Tibial artery (tissue), 4 donors: Measurements from ENCODE around the gene PIP5K1B.

ENCODE experiments used
- DNase-seq, 2 donors: peaks; one replicate each; pipeline ENCODE4 v3.0.0-alpha.2; 2019
- H3K27ac ChIP-seq, 2 donors: fragments of 200-600 bp; sonication (generic) in 1 of 2; 1 replicate in 1 of 2; 2 replicates in 1 of 2; pipeline ENCODE4 v1.5.1; 2018 to 2019; ENCODE audit warnings: mild to moderate bottlenecking in 1 of 2
- H3K27me3 ChIP-seq, 2 donors: fragments of 200-600 bp; sonication (generic) in 1 of 2; one replicate each; pipeline versions ENCODE4 v1.5.1 to v1.6.0; 2016 to 2019
- H3K36me3 ChIP-seq, 3 donors: fragments of 200-600 bp; sonication (generic) in 2 of 3; one replicate each; pipeline ENCODE4 v1.5.1; 2016 to 2019; ENCODE audit warnings: mild to moderate bottlenecking in 2 of 3
- H3K4me1 ChIP-seq, 4 donors: fragments of 200-600 bp; sonication (generic) in 2 of 4; 1 replicate in 3 of 4; 2 replicates in 1 of 4; pipeline ENCODE4 v1.5.1; 2016 to 2019
- H3K4me3 ChIP-seq, 2 donors: fragments of 200-600 bp; sonication (generic) in 1 of 2; 1 replicate in 1 of 2; 2 replicates in 1 of 2; pipeline ENCODE4 v1.5.1; 2018 to 2019; ENCODE audit warnings: mild to moderate bottlenecking in 2 of 2
- H3K9me3 ChIP-seq, 3 donors: fragments of 200-600 bp; sonication (generic) in 1 of 3; one replicate each; pipeline ENCODE4 v1.5.1; 2016 to 2019
- CTCF ChIP-seq, 2 experiments: fragments of 200-600 bp in 1 of 2; fragments of 450-650 bp in 1 of 2; IDR thresholded peaks; one replicate each; pipeline ENCODE4 v1.5.1; 2017 to 2019; ENCODE audit warnings: antibody characterized with exemption in 2 of 2, mild to moderate bottlenecking in 1 of 2, moderate library complexity in 1 of 2
- intact Hi-C: fragments of 100-400 bp; cut with DNase I; formaldehyde crosslinking; loops from one replicate; pipeline ENCODE4 v1.15.0; 2023; ENCODE audit warnings: low total_unique reads

PIP5K1B gene

DNA sequence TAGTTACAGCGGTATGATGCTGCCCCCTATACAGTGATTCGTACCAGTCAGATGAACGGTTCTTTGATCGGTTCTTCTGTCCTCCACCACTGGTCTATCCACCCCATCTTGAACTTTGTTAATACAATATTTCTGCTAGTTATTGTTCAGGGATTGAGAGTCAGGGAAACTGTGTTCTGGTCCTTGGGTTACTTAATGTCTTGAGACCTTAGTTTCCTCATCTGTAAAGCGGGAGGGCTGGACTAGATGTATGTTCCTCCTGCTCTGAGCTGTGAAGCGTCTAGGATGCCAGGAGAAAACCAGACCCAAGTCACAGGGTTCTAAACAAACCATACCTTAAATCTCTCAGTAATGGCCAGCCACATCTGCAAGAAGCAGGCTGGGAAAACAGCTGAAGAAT lies 1.4 kb upstream of the PIP5K1B start:
- Histone ChIP-seq H3K4me1 (peaks cover 0 to 28% (median 18%) of the 10 kb centered on the region in 4 donors), H3K36me3 (no peaks in the 10 kb centered on the region), H3K9me3 (no peaks in the 10 kb centered on the region), H3K4me3 (no peak overlapping the region), H3K27ac (no peak overlapping the region), H3K27me3 (no peaks in the 10 kb centered on the region)
- no peak for TF ChIP-seq CTCF (IDR thresholded peaks at IDR 0.05)
- DNase-seq = no peak
- intact Hi-C loops = loop anchor here (10.0 kb wide), 2 partner anchors 71 to 119 kb away; no protein-coding TSS in a partner anchor

DNA sequence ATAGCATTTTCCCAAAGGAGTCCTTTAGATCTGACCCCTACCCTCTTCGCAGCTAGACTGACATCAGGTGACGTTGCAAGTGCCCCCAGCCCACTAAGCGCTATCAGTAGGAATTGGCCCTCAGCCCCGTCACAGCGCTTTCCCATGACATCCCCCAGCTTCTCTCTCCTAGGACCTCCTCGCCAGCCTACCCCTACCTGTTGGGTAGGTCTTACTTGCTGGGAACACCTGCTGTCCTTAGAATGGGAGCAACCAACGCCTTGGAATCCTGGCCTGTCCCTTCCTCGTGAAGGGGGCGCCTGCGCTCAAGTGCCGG lies 584 bp upstream of the PIP5K1B start:
- no peaks in the 10 kb centered on the region for H3K36me3 ChIP-seq
- peak in 1 of 2 donors; percentile 68 for DNase-seq
- H3K4me3 ChIP-seq = peak overlapping the region; percentile 66 to 71
- H3K27ac ChIP-seq = peak overlapping the region; percentile 75 to 78
- no peaks in the 10 kb centered on the region for H3K27me3 ChIP-seq
- H3K4me1 ChIP-seq = peaks cover 0 to 28% (median 18%) of the 10 kb centered on the region in 4 donors
- intact Hi-C loops = loop anchor here (10.0 kb wide), 2 partner anchors 70 to 120 kb away; no protein-coding TSS in a partner anchor
- H3K9me3 ChIP-seq = no peaks in the 10 kb centered on the region
- TF ChIP-seq CTCF (IDR thresholded peaks at IDR 0.05) = no peak

DNA sequence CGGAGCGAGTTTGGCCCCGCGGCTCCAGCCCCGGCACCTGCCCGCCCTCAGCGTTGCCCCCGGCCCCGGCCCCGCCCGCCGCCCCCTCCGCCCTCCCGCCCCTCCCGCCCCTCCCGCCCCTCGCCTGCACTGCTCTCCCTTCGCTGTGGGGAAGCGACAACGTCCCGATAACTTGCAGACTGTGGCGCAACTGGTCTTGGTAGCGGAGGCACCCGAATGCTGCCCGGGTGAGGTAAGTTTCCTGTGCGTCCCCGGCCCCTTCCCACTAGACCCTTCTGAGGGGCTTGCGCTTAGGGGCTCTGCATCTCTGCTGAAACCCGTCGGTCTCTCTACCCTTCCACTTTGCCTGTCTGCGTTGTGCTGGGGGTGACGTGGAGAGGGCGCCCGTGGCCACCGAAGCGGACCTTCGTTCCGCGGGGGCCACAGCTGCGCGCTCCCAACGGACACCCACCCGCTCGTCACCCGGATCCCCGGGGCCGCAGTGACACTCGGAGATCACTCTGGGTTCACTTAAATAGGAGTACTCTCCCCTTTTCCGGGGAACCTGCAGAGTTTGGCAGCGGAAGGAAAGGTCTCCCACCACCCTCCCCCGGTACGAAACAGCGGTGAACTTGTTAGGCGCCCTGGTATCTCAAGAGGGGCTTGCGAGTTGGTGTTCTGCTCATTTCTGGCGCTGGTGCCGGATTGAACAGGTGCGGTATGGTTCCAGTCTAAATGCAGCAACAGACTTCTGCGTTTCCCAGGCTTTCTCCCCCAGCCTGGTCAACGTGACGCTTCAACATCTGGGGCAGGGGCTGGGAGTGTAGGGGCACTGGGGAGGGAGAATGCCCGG lies 707 bp downstream of the PIP5K1B start:
- no peaks in the 10 kb centered on the region for H3K36me3 ChIP-seq
- no peak for TF ChIP-seq CTCF (IDR thresholded peaks at IDR 0.05)
- no peaks in the 10 kb centered on the region for H3K27me3 ChIP-seq
- intact Hi-C loops = loop anchor here (10.0 kb wide), 2 partner anchors 69 to 121 kb away; no protein-coding TSS in a partner anchor
- H3K9me3 ChIP-seq = no peaks in the 10 kb centered on the region
- H3K4me3 ChIP-seq = peak overlapping the region; percentile 66 to 71
- H3K27ac ChIP-seq = peak overlapping the region; percentile 75 to 78
- peak in 1 of 2 donors; percentile 66 for DNase-seq
- peaks cover 0 to 28% (median 18%) of the 10 kb centered on the region in 4 donors for H3K4me1 ChIP-seq

DNA sequence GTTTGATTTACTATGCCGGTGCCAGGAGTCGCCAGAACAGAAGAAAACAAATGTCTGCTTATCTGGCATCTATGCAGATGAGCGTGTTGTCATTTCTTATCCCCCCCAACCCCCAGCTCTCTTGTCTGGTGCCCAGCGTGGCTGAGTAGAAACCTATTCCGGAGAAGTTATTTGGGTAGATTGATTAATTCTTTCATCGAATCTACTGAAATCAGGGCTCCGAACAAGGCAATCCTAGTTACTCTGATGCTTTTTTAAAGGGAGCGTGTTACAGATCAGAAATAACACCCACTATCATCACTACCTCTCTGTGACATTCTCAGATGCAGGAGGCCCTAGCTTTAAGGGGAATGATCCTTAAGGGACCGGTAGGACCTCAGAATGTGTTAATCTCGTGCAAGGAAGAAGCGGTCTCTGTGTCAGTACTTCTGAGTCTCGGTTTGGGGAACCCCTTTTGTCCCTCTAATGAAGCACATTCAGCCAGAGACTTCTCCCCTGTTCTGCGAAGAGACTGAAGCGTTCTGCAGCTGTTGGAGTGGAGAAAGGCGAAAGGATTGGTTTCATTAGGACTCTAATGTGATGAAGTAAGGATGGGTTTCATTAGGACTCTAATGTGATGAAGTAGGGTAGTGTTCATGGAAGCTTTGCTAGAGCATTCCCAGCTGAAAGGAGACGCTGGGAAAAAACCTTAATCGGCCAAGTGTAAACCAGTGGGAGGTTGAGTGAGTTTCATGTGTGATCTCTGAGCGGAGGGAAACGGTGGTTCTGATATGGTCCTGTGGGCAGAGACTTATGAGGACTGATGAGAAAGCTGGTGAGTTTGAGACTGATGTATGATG lies 1.5 kb downstream of the PIP5K1B start:
- DNase-seq = no peak
- Histone ChIP-seq H3K4me1 (peaks cover 0 to 28% (median 18%) of the 10 kb centered on the region in 4 donors), H3K36me3 (no peaks in the 10 kb centered on the region), H3K27ac (peak overlapping the region; percentile 75 to 78), H3K9me3 (no peaks in the 10 kb centered on the region), H3K4me3 (peak overlapping the region; percentile 66 to 71), H3K27me3 (no peaks in the 10 kb centered on the region)
- TF ChIP-seq CTCF (IDR thresholded peaks at IDR 0.05) = no peak
- intact Hi-C loops = loop anchor here (10.0 kb wide), 2 partner anchors 68 to 122 kb away; no protein-coding TSS in a partner anchor

DNA sequence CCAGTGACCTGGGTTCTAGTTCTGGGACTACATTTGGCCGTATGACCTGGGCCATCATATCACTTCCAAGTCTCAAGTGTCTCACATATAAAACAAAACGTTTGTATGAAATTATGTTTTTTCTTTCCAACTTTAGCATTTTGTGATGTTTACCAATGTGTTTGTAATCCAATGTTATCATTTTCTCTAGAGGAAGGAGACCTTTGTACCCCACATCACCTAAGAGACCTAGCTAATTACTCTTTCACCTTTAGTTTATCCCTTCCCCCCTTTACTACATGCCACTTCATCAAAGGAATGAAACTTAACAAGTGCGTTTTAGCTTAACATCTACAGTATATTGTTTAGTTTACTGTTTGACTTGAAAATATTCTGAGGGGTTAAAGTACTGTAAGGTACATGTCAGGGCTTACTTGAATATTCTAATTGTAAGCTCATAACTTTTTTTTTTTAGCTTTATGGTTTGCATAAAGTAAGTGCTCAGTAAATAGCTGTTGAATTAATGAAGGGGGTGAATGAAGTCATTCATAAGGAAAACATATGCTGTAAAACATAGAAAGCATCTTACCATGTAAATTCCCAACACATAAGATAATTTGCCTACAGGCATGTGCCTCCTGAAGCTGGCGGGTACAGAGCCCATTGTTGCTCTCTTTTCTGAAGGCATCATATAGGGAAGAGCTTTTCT lies 2.9 kb downstream of the PIP5K1B start:
- no peak for TF ChIP-seq CTCF (IDR thresholded peaks at IDR 0.05)
- no peaks in the 10 kb centered on the region for H3K27me3 ChIP-seq
- no peak overlapping the region for H3K27ac ChIP-seq
- H3K9me3 ChIP-seq = no peaks in the 10 kb centered on the region
- DNase-seq = no peak
- intact Hi-C loops = loop anchor here (10.0 kb wide), 2 partner anchors 67 to 123 kb away; no protein-coding TSS in a partner anchor
- H3K36me3 ChIP-seq = no peaks in the 10 kb centered on the region
- no peak overlapping the region for H3K4me3 ChIP-seq
- H3K4me1 ChIP-seq = peaks cover 0 to 28% (median 18%) of the 10 kb centered on the region in 4 donors
